OCI-LY1 (cell line): Measurements from ENCODE around the gene RERG.

ENCODE experiments used
- H2AFZ ChIP-seq: fragments of 200-600 bp; sonication (generic), shearing (Covaris generic); 2 replicates; pipeline ENCODE4 v1.6.0; 2014; ENCODE audit warnings: antibody characterized with exemption, mild to moderate bottlenecking, low read length
- H3F3A ChIP-seq: fragments of 200-600 bp; sonication (generic), shearing (Covaris generic); 2 replicates; pipeline ENCODE4 v1.6.0; 2014; ENCODE audit warnings: mild to moderate bottlenecking, antibody characterized with exemption, low read length, moderate library complexity; ENCODE audit not compliant: insufficient read depth
- H3K27ac ChIP-seq: fragments of 200-600 bp; sonication (generic); 2 replicates; pipeline ENCODE4 v1.5.1; 2014; ENCODE audit warnings: low read length, mixed run types, mild to moderate bottlenecking, low read depth; ENCODE audit not compliant: poor library complexity, severe bottlenecking
- H3K27me3 ChIP-seq: fragments of 200-600 bp; sonication (generic); 2 replicates; pipeline ENCODE4 v1.6.0; 2014; ENCODE audit warnings: antibody characterized with exemption, mild to moderate bottlenecking, low read length, moderate library complexity; ENCODE audit not compliant: insufficient read depth
- H3K36me3 ChIP-seq: fragments of 200-600 bp; sonication (generic); 2 replicates; pipeline ENCODE4 v1.6.1; 2014; ENCODE audit warnings: mild to moderate bottlenecking, antibody characterized with exemption, low read length, moderate library complexity, mixed read lengths; ENCODE audit not compliant: insufficient read depth
- H3K4me1 ChIP-seq: fragments of 200-600 bp; sonication (generic); 2 replicates; pipeline ENCODE4 v1.5.1; 2014; ENCODE audit warnings: mild to moderate bottlenecking, low read length, moderate library complexity; ENCODE audit not compliant: insufficient read depth, severe bottlenecking
- H3K4me2 ChIP-seq: fragments of 200-600 bp; sonication (generic), shearing (Covaris generic); 2 replicates; pipeline ENCODE4 v1.6.1; 2014; ENCODE audit warnings: low read length
- H3K4me3 ChIP-seq: fragments of 200-600 bp; sonication (generic); 2 replicates; pipeline ENCODE4 v1.5.1; 2014; ENCODE audit warnings: low read length, low read depth, mild to moderate bottlenecking, mixed read lengths; ENCODE audit not compliant: poor library complexity, severe bottlenecking
- H3K79me2 ChIP-seq: fragments of 200-600 bp; shearing (Covaris generic); 2 replicates; pipeline ENCODE4 v1.6.1; 2016; ENCODE audit warnings: mixed run types, low read length, mixed read lengths; ENCODE audit not compliant: insufficient read depth
- H3K9ac ChIP-seq: fragments of 200-600 bp; sonication (generic), shearing (Covaris generic); 2 replicates; pipeline ENCODE4 v1.6.1; 2014; ENCODE audit warnings: mild to moderate bottlenecking, low read length, mixed read lengths
- H3K9me2 ChIP-seq: fragments of 200-600 bp; sonication (generic), shearing (Covaris generic); 2 replicates; pipeline ENCODE4 v1.6.1; 2014; ENCODE audit warnings: low read depth, mild to moderate bottlenecking, low read length, mixed read lengths
- H3K9me3 ChIP-seq: fragments of 200-600 bp; shearing (Covaris generic); 2 replicates; pipeline ENCODE4 v1.6.1; 2014; ENCODE audit warnings: low read length, mixed read lengths
- H4K20me1 ChIP-seq: fragments of 200-600 bp; sonication (generic), shearing (Covaris generic); 2 replicates; pipeline ENCODE4 v1.6.0; 2016; ENCODE audit warnings: mild to moderate bottlenecking, low read length; ENCODE audit not compliant: insufficient read depth
- CTCF ChIP-seq: fragments of 200-600 bp; sonication (generic), shearing (Covaris generic); IDR thresholded peaks from 2 replicates; pipeline ENCODE4 v1.5.1; 2017; ENCODE audit warnings: mild to moderate bottlenecking, antibody characterized with exemption, low read length, moderate library complexity, mixed read lengths
- EZH2 ChIP-seq: fragments of 200-600 bp; sonication (generic), shearing (Covaris generic); IDR thresholded peaks from 2 replicates; pipeline ENCODE4 v1.8.0; 2017; ENCODE audit warnings: borderline replicate concordance, mixed run types, mild to moderate bottlenecking, antibody characterized with exemption, low read length, moderate library complexity, mixed read lengths

The RERG gene

GRCh38 chr12:15172060-15172822 lies 49.0 kb downstream of the RERG start:
- TF ChIP-seq CTCF: no peak
- TF ChIP-seq EZH2: no peak
- no peaks in the 10 kb centered on the region for H3K36me3 ChIP-seq
- H2AFZ ChIP-seq: no peak overlapping the region
- H3K79me2 ChIP-seq: no peaks in the 10 kb centered on the region
- no peak overlapping the region for H3K27ac ChIP-seq
- no peaks in the 10 kb centered on the region for H3K27me3 ChIP-seq
- no peak overlapping the region for H3K4me2 ChIP-seq
- no peak overlapping the region for H3K9ac ChIP-seq
- no peaks in the 10 kb centered on the region for H3K9me2 ChIP-seq
- no peak overlapping the region for H3K4me3 ChIP-seq
- no peaks in the 10 kb centered on the region for H4K20me1 ChIP-seq
- no peaks in the 10 kb centered on the region for H3F3A ChIP-seq
- H3K9me3 ChIP-seq: no peaks in the 10 kb centered on the region
- H3K4me1 ChIP-seq: no peaks in the 10 kb centered on the region

GRCh38 chr12:15171012-15171655 lies 50.1 kb downstream of the RERG start:
- Histone ChIP-seq H4K20me1 (no peaks in the 10 kb centered on the region), H3F3A (no peaks in the 10 kb centered on the region), H3K36me3 (no peaks in the 10 kb centered on the region), H3K4me3 (no peak overlapping the region), H3K27me3 (no peaks in the 10 kb centered on the region), H3K27ac (no peak overlapping the region), H3K4me1 (no peaks in the 10 kb centered on the region), H2AFZ (no peak overlapping the region), H3K4me2 (no peak overlapping the region), H3K9me2 (no peaks in the 10 kb centered on the region), H3K79me2 (no peaks in the 10 kb centered on the region), H3K9me3 (no peaks in the 10 kb centered on the region), H3K9ac (no peak overlapping the region)
- TF ChIP-seq EZH2 (no peak), CTCF (no peak)

- Histone ChIP-seq H3K4me3 (no peak overlapping the region), H3K4me1 (no peaks in the 10 kb centered on the region), H4K20me1 (no peaks in the 10 kb centered on the region), H2AFZ (no peak overlapping the region), H3K4me2 (no peak overlapping the region), H3K27me3 (no peaks in the 10 kb centered on the region), H3K9me2 (no peaks in the 10 kb centered on the region), H3F3A (no peaks in the 10 kb centered on the region), H3K9me3 (no peaks in the 10 kb centered on the region), H3K9ac (no peak overlapping the region), H3K79me2 (no peaks in the 10 kb centered on the region), H3K27ac (no peak overlapping the region), H3K36me3 (no peaks in the 10 kb centered on the region)
- TF ChIP-seq EZH2: no peak
- no peak for TF ChIP-seq CTCF
Measured at GRCh38 chr12:15168026-15168678, 53.1 kb downstream of the RERG start.
